Measurements from ENCODE around the gene PLXNA4. TPM values are rescaled to one million over a fixed set of nuclear protein-coding genes. Genes with fewer than 3 reads are reported as not detected.

PLXNA4 gene
- total and polyA plus RNA-seq, 5 donors = 5.7 to 19.3 (median 16.0) TPM

DNA sequence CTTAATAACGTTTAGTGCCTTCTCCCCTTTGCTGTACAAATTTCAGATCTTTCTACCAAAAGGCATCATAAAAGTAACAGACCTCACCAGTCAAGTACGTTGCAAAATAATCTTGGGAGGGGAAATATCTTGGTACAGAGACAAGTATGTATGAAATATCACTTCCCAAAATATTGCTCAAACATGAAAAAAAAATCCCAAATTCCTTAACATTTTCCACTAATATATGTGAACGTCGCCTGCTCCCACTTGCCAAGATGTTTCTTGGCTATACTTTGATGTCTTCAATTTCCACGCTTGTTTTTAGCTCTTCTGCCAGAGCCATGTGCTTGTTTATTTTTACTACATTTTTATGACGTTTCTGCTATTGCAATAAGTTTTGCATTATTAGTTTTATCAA, 223.5 kb downstream of the PLXNA4 start:
- H3K27me3 ChIP-seq (ENCODE audit: control insufficient read depth, insufficient read depth) = no peaks in the 10 kb centered on the region
- ATAC-seq (peak; percentile 63 to 69), DNase-seq (no peak)
- no peaks in the 10 kb centered on the region for H3K9me3 ChIP-seq (ENCODE audit: control insufficient read depth, low read length)
- no peak overlapping the region for H3K27ac ChIP-seq (ENCODE audit: low read length)
- H3K4me1 ChIP-seq (ENCODE audit: control insufficient read depth, insufficient read depth, low read length) = peaks cover 6% of the 10 kb centered on the region
- 43% methylated on average over 6 of the region's 6 CpGs for WGBS
- no peak overlapping the region for H3K4me3 ChIP-seq (ENCODE audit: low read length)
- intact Hi-C loops (cut with DNase I) = no loop called here

DNA sequence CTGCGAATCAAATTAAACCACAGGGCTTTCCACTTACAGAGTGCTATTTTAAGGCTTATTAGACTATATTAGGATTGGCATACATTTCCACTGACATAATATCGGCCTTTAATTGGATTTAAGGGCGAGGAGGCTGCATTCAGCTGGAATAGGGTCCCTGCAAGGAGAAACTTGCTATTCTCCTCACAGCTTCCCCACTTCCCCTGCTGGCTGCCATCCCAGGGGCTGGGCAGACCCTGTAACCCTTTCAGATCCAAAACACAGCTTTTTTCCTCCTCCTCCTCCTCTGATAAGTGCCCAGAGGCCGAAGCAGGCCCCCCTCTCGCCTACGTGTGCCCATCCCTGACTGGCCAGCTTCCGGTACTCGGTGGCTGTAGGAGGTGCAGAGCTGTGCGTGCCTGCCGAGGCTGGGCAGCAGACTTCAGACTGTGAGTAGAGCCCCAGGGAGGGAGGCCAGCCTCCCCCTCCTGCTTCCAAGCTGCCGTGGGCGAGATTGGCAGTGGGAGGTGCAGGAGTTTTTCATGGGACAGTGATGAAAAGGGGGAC, 224.2 kb downstream of the PLXNA4 start:
- 42% methylated on average over 12 of the region's 12 CpGs for WGBS

DNA sequence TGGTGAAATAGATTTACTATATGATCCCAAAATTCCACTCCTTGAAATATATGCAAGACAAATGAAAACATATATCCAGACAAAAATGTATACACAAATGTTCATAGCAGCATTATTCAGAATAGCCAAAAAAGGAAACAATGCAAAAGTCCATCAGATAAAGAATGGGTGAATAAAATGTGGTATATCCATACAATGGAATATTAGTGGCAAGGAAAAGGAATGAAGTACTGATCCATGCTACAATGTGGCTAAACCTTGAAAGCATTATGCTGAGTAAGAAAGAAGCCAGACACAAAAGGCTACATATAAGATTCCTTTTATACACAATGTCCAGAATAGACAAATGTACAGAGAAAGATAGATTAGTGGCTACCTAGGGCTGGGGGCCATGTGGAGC, 225.5 kb downstream of the PLXNA4 start:
- H3K4me1 ChIP-seq (ENCODE audit: control insufficient read depth, insufficient read depth, low read length) = peaks cover 9% of the 10 kb centered on the region
- H3K4me3 ChIP-seq (ENCODE audit: low read length) = no peak overlapping the region
- intact Hi-C loops (cut with DNase I) = no loop called here
- no peak for ATAC-seq
- DNase-seq = no peak
- no peaks in the 10 kb centered on the region for H3K9me3 ChIP-seq (ENCODE audit: control insufficient read depth, low read length)
- no peaks in the 10 kb centered on the region for H3K27me3 ChIP-seq (ENCODE audit: control insufficient read depth, insufficient read depth)
- H3K27ac ChIP-seq (ENCODE audit: low read length) = no peak overlapping the region

More for the DNA sequence above, 224.2 kb downstream of the PLXNA4 start:
- Histone ChIP-seq H3K9me3 (ENCODE audit: control insufficient read depth, low read length) (no peaks in the 10 kb centered on the region), H3K27me3 (ENCODE audit: control insufficient read depth, insufficient read depth) (no peaks in the 10 kb centered on the region), H3K27ac (ENCODE audit: low read length) (peak overlapping the region; percentile 39), H3K4me3 (ENCODE audit: low read length) (no peak overlapping the region), H3K4me1 (ENCODE audit: control insufficient read depth, insufficient read depth, low read length) (peaks cover 6% of the 10 kb centered on the region)
- DNase-seq (peak; percentile 49 to 70 (median 62)), ATAC-seq (peak; percentile 61 to 64)
- intact Hi-C loops (cut with DNase I) = no loop called here

DNA sequence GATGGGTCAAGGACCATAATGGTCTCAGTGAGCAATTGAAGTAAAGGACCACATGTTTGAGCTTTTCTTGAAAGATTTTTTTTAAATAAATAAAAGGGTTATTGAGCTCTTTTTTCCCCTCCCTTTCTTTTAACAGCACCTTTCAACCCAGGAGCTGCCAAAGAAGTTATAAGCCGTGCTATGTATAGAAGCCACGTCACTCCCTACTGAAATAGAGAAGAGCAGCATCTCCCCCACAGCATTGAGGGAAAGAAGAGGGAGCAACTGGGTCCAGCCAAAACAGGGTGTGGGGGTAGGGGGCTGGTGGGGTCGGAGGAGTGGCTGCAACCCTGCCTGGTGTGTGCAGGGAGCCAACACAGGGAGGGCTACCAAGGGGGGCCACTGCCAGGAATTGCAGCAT, 227.2 kb downstream of the PLXNA4 start:
- ATAC-seq = no peak
- intact Hi-C loops (cut with DNase I) = no loop called here
- WGBS = 67% methylated on average over 3 of the region's 3 CpGs

DNA sequence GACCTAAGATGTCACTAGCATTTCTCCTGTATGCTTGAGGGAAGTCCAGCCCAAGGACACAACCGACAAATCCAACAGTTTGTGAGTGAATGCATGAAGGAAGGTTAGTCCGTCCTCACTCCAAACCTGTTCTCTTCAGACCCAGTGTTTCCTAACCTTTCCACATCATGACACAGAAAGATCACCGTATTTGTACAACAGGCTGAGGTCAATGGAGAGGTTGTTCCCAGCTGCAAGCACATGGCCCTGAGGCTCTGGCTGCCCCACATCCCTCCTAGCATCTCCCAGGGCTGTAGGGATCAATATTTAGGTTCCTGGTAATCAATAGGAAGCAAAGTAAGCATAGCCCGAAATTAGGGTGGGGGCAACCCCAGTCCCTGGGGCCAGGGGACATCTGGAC, 227.9 kb downstream of the PLXNA4 start:
- ATAC-seq (no peak), DNase-seq (no peak)
- WGBS = 90% methylated on average over 4 of the region's 4 CpGs
- Histone ChIP-seq H3K9me3 (ENCODE audit: control insufficient read depth, low read length) (no peaks in the 10 kb centered on the region), H3K27me3 (ENCODE audit: control insufficient read depth, insufficient read depth) (no peaks in the 10 kb centered on the region), H3K4me1 (ENCODE audit: control insufficient read depth, insufficient read depth, low read length) (peaks cover 10% of the 10 kb centered on the region), H3K27ac (ENCODE audit: low read length) (no peak overlapping the region), H3K4me3 (ENCODE audit: low read length) (no peak overlapping the region)
- intact Hi-C loops (cut with DNase I) = no loop called here

More for the DNA sequence above, 227.2 kb downstream of the PLXNA4 start:
- no peaks in the 10 kb centered on the region for H3K9me3 ChIP-seq (ENCODE audit: control insufficient read depth, low read length)
- H3K27ac ChIP-seq (ENCODE audit: low read length) = no peak overlapping the region
- H3K4me1 ChIP-seq (ENCODE audit: control insufficient read depth, insufficient read depth, low read length) = peaks cover 10% of the 10 kb centered on the region
- no peaks in the 10 kb centered on the region for H3K27me3 ChIP-seq (ENCODE audit: control insufficient read depth, insufficient read depth)
- no peak for DNase-seq
- H3K4me3 ChIP-seq (ENCODE audit: low read length) = no peak overlapping the region

DNA sequence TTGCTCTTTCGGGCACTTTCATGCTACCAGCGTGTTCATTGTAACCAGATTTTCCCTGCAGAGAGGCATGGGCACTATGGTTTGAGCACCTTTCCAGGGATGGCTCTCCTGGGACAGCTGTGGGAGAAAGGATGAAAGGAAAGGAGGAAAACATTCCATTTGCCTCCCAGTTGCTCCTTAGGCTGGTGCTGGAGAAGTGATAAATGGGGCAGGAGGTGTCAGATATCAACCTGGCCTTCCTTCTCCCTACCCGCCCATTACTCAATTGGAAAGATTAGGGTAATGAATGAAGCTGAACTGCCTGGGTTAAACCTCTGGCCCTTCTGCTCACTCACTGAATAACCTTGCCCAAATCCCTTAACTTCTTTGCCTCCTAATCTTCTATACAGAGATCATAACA, 228.4 kb downstream of the PLXNA4 start:
- Histone ChIP-seq H3K4me1 (ENCODE audit: control insufficient read depth, insufficient read depth, low read length) (peaks cover 10% of the 10 kb centered on the region), H3K4me3 (ENCODE audit: low read length) (no peak overlapping the region), H3K9me3 (ENCODE audit: control insufficient read depth, low read length) (no peaks in the 10 kb centered on the region), H3K27me3 (ENCODE audit: control insufficient read depth, insufficient read depth) (no peaks in the 10 kb centered on the region), H3K27ac (ENCODE audit: low read length) (no peak overlapping the region)
- no peak for ATAC-seq
- DNase-seq = no peak
- intact Hi-C loops (cut with DNase I) = no loop called here
- WGBS = 74% methylated on average over 3 of the region's 3 CpGs

DNA sequence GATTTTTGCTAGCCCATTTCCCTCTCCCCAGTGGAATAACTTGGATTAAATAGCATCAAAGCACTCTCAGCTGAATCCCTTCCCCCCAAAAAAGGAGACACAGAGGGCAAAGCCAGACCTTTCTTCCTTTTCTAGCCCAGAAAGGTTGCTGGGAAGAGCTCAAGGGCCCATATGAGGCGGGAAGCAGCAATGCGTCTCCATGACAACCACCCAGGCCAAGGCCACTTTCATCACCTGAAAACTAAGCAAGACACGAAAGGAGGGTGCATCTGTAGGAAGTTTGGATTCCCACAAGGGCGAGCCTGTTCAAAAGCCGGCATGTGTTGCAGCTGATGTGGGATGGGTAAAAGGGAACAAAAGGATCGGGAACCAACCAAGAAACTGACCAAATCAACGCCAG, 229.1 kb downstream of the PLXNA4 start:
- no peak overlapping the region for H3K4me3 ChIP-seq (ENCODE audit: low read length)
- H3K9me3 ChIP-seq (ENCODE audit: control insufficient read depth, low read length) = no peaks in the 10 kb centered on the region
- intact Hi-C loops (cut with DNase I) = no loop called here
- ATAC-seq (no peak), DNase-seq (no peak)
- H3K27ac ChIP-seq (ENCODE audit: low read length) = no peak overlapping the region
- WGBS = 92% methylated on average over 7 of the region's 7 CpGs
- H3K27me3 ChIP-seq (ENCODE audit: control insufficient read depth, insufficient read depth) = no peaks in the 10 kb centered on the region
- peaks cover 10% of the 10 kb centered on the region for H3K4me1 ChIP-seq (ENCODE audit: control insufficient read depth, insufficient read depth, low read length)

DNA sequence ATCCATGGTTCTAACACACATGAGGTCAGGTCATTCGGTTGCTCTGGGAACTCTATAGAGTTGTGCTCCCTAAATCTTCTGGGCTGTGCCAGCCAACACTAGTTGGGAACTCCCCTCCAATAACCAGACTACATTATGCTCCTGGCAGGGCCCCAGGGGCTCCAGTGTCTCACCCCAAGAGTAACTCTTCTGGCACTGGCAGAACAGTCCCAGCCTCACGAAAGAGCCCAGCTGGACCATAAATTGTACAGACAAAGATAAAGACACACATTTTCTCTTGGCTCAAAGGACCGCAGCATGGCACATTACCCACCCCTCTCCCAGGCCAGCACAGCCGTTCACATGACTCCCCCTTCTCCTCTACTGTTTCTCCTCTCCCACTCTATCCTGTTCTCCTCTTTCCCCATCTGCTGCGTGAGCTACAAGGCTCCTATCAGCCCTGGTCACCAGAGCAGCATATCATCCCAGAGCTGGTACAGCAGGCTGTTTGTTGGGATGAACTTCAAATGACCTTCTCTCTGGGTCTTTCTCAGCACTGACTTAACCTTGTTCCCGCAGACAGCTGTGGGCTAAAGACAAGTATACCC, 230.6 kb downstream of the PLXNA4 start:
- peak; percentile 46 to 53 for ATAC-seq
- WGBS = 41% methylated on average over 6 of the region's 6 CpGs
- no peak overlapping the region for H3K27ac ChIP-seq (ENCODE audit: low read length)

DNA sequence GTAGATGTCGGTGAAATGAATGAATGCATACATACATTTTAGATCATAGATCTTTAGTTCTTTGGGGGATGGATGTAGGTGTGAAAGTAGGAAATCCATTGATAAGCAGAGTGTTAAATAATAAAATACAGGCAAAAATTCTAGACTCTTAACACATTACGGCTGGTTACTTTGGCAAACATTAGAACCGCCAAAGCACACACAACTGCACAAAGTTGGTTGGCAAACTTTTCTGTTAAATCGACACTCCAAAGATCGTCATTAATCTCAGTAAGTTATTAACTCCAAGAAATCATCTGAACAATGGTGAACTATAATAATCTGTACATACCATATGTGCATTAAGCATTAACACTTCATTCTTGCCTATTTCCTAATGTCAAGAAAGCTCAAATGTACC, 231.2 kb downstream of the PLXNA4 start:
- Histone ChIP-seq H3K4me3 (ENCODE audit: low read length) (no peak overlapping the region), H3K27ac (ENCODE audit: low read length) (no peak overlapping the region), H3K4me1 (ENCODE audit: control insufficient read depth, insufficient read depth, low read length) (peaks cover 6% of the 10 kb centered on the region), H3K9me3 (ENCODE audit: control insufficient read depth, low read length) (no peaks in the 10 kb centered on the region), H3K27me3 (ENCODE audit: control insufficient read depth, insufficient read depth) (no peaks in the 10 kb centered on the region)
- WGBS = 90% methylated on average over 5 of the region's 5 CpGs
- intact Hi-C loops (cut with DNase I) = no loop called here
- ATAC-seq = no peak
- DNase-seq = no peak

More for the DNA sequence above, 230.6 kb downstream of the PLXNA4 start:
- intact Hi-C loops (cut with DNase I) = no loop called here
- peak in 1 of 3 donors; percentile 57 for DNase-seq
- Histone ChIP-seq H3K9me3 (ENCODE audit: control insufficient read depth, low read length) (no peaks in the 10 kb centered on the region), H3K4me1 (ENCODE audit: control insufficient read depth, insufficient read depth, low read length) (peaks cover 6% of the 10 kb centered on the region), H3K4me3 (ENCODE audit: low read length) (no peak overlapping the region), H3K27me3 (ENCODE audit: control insufficient read depth, insufficient read depth) (no peaks in the 10 kb centered on the region)

DNA sequence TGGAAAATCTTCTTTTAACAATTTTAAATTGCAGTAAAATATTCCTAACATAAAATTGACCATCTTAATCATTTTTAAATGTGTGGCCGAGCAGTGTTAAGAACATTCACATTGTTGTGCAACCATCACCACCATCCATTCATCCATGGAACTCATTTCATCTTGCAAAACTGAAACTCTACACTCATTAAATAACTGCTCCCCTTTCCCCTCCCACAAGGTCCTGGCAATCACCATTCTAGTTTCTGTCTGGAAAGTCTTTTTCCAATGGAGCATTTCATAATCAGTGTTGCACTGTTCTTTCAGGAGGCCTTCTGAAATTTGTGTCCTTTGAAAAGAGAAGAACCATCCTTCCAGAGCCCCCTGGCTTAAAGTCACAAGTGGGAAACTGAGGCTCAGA, 233.1 kb downstream of the PLXNA4 start:
- H3K27ac ChIP-seq (ENCODE audit: low read length) = peak overlapping the region; percentile 53
- peaks cover 6% of the 10 kb centered on the region for H3K4me1 ChIP-seq (ENCODE audit: control insufficient read depth, insufficient read depth, low read length)
- no peaks in the 10 kb centered on the region for H3K27me3 ChIP-seq (ENCODE audit: control insufficient read depth, insufficient read depth)
- H3K9me3 ChIP-seq (ENCODE audit: control insufficient read depth, low read length) = no peaks in the 10 kb centered on the region
- no peak overlapping the region for H3K4me3 ChIP-seq (ENCODE audit: low read length)
- peak; percentile 73 to 87 for ATAC-seq
- no peak for DNase-seq
- intact Hi-C loops (cut with DNase I) = no loop called here
- 63% methylated on average over 1 of the region's 1 CpG for WGBS

DNA sequence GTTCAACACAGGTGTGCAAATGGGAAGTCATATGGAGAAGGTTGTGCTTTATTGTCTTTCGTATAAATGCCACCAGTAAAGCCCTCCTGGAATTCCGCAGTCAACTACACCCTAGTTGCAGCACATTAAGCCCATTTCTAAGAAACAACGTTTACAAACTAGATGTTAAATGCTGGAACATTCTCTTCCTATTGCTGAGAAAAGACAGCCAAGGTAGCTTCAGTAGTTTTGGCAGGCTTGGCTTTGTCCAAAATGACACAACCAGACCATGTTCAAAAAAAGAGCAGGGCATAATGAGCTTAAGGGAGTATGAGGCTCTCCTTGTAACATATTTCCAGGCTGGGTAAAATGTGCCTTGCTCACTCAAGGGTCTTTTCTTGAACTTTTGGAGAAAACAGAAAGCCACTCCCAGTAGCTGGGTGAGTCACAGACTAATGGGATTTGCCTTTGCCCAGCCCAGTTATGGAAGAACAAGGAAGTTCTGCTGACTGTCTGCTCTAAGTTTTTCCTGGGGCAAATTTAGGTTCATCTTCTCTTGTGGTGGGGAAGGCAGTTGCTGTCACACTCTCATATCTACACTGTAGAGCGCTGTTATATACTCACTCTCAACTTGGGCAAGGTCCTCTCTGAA, 238.7 kb downstream of the PLXNA4 start:
- Histone ChIP-seq H3K4me3 (ENCODE audit: low read length) (no peak overlapping the region), H3K9me3 (ENCODE audit: control insufficient read depth, low read length) (no peaks in the 10 kb centered on the region), H3K27ac (ENCODE audit: low read length) (no peak overlapping the region), H3K27me3 (ENCODE audit: control insufficient read depth, insufficient read depth) (no peaks in the 10 kb centered on the region), H3K4me1 (ENCODE audit: control insufficient read depth, insufficient read depth, low read length) (peaks cover 3% of the 10 kb centered on the region)
- 80% methylated on average over 4 of the region's 4 CpGs for WGBS
- intact Hi-C loops (cut with DNase I) = no loop called here
- no peak for DNase-seq
- ATAC-seq = peak in 1 of 2 donors; percentile 50
